Mammary epithelial cell (primary cell): ENCODE measurements around the gene NFAT5.

ENCODE experiments used
- EZH2 ChIP-seq: IDR thresholded peaks from 2 replicates; pipeline ENCODE4 v1.6.1; 2012; ENCODE audit warnings: low read length, inconsistent platforms, borderline replicate concordance
- TF ChIP-seq, protein P1 (sequence below), 2 donors: IDR thresholded peaks in 1 of 2; conservative IDR thresholded peaks in 1 of 2; 2 replicates each; pipeline ENCODE4 v1.5.1; 2011 to 2012; ENCODE audit warnings: inconsistent platforms in 2 of 2, low read length in 2 of 2, mild to moderate bottlenecking in 2 of 2, control low read depth in 1 of 2, low read depth in 1 of 2; ENCODE audit not compliant: insufficient read depth in 1 of 2; ENCODE audit errors: extremely low read depth in 1 of 2

DNA sequence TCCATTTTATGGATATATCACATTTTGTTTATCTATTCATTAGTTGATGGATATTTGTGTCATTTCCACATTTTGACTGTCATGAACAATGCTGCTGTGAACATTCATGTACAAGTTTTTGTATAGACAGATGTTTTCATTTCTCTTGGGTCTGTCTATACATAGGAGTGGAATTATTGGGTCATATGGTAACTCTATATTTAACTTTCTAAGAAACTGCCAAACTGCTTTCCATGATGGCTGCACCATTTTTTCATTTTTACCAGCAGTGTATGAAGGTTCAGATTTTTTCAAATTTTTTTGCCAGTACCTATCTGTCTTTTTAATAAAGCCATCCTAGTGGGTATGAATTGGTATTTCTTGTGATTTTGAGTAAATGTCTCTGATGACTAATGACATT is 15.5 kb downstream of the NFAT5 start:
- TF ChIP-seq, protein P1, sequence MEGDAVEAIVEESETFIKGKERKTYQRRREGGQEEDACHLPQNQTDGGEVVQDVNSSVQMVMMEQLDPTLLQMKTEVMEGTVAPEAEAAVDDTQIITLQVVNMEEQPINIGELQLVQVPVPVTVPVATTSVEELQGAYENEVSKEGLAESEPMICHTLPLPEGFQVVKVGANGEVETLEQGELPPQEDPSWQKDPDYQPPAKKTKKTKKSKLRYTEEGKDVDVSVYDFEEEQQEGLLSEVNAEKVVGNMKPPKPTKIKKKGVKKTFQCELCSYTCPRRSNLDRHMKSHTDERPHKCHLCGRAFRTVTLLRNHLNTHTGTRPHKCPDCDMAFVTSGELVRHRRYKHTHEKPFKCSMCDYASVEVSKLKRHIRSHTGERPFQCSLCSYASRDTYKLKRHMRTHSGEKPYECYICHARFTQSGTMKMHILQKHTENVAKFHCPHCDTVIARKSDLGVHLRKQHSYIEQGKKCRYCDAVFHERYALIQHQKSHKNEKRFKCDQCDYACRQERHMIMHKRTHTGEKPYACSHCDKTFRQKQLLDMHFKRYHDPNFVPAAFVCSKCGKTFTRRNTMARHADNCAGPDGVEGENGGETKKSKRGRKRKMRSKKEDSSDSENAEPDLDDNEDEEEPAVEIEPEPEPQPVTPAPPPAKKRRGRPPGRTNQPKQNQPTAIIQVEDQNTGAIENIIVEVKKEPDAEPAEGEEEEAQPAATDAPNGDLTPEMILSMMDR (conservative IDR thresholded peaks at IDR 0.05 in 1 of 2, IDR thresholded peaks at IDR 0.05 in 1 of 2; ENCODE audit: extremely low read depth in 1 of 2, insufficient read depth in 1 of 2, low read depth in 1 of 2, low read length in 2 of 2), result no peak
- no peak for TF ChIP-seq EZH2
